Astrocyte (in vitro differentiated cells and primary cell): ENCODE results near the gene TRAF3IP3. TPM values are rescaled to one million over a fixed set of nuclear protein-coding genes. Genes with fewer than 3 reads are reported as not detected.

ENCODE experiments used
- DNase-seq: peaks from one replicate; pipeline ENCODE4 v3.0.0-alpha.2; 2010; ENCODE audit warnings: low read depth
- FAIRE-seq: peaks from 2 replicates; lab custom pipeline; 2011; peaks lifted over from hg19 to GRCh38; lab: Jason Lieb, UNC
- H2AFZ ChIP-seq: 2 replicates; pipeline ENCODE4 v1.6.0; 2012; ENCODE audit warnings: low read depth, low read length, inconsistent platforms
- H3K27ac ChIP-seq: 2 replicates; pipeline ENCODE4 v1.5.1; 2011; ENCODE audit warnings: low read depth, low read length, inconsistent platforms
- H3K27me3 ChIP-seq: 2 replicates; pipeline ENCODE4 v1.6.0; 2011; ENCODE audit warnings: low read length, inconsistent platforms; ENCODE audit not compliant: insufficient read depth
- H3K36me3 ChIP-seq: 2 replicates; pipeline ENCODE4 v1.5.1; 2011; ENCODE audit warnings: low read length, inconsistent platforms; ENCODE audit not compliant: insufficient read depth
- H3K4me1 ChIP-seq: 2 replicates; pipeline ENCODE4 v1.5.1; 2011; ENCODE audit warnings: low read length, inconsistent platforms; ENCODE audit not compliant: insufficient read depth
- H3K4me2 ChIP-seq: 2 replicates; pipeline ENCODE4 v1.6.0; 2012; ENCODE audit warnings: low read length, inconsistent platforms
- H3K4me3 ChIP-seq: 2 replicates; pipeline ENCODE4 v1.5.1; 2011; ENCODE audit warnings: low read depth, mild to moderate bottlenecking, low read length, inconsistent platforms; ENCODE audit not compliant: insufficient read depth
- H3K79me2 ChIP-seq: 2 replicates; pipeline ENCODE4 v1.6.0; 2012; ENCODE audit warnings: mild to moderate bottlenecking, low read length, inconsistent platforms; ENCODE audit not compliant: insufficient read depth
- H3K9ac ChIP-seq: 2 replicates; pipeline ENCODE4 v1.6.0; 2012; ENCODE audit warnings: mild to moderate bottlenecking, low read length, inconsistent platforms
- H3K9me3 ChIP-seq: 2 replicates; pipeline ENCODE4 v1.5.1; 2012; ENCODE audit warnings: low read depth, mild to moderate bottlenecking, low read length, inconsistent platforms; ENCODE audit not compliant: insufficient read depth
- H4K20me1 ChIP-seq: 2 replicates; pipeline ENCODE4 v1.6.0; 2012; ENCODE audit warnings: low read length, inconsistent platforms; ENCODE audit not compliant: insufficient read depth
- H3K27ac Mint-ChIP-seq: one replicate; pipeline ENCODE4 v1.8.0; 2021; ENCODE audit warnings: mild to moderate bottlenecking, mixed read lengths; ENCODE audit not compliant: unreplicated experiment
- H3K27me3 Mint-ChIP-seq: one replicate; pipeline ENCODE4 v1.8.0; 2021; ENCODE audit warnings: low read depth, mixed read lengths; ENCODE audit not compliant: unreplicated experiment
- H3K36me3 Mint-ChIP-seq: one replicate; pipeline ENCODE4 v1.8.0; 2021; ENCODE audit warnings: low read depth, mixed read lengths; ENCODE audit not compliant: unreplicated experiment
- H3K4me1 Mint-ChIP-seq: one replicate; pipeline ENCODE4 v1.8.0; 2021; ENCODE audit warnings: low read depth, mixed read lengths; ENCODE audit not compliant: unreplicated experiment
- H3K4me3 Mint-ChIP-seq: one replicate; pipeline ENCODE4 v1.8.0; 2021; ENCODE audit warnings: mild to moderate bottlenecking, moderate library complexity, mixed read lengths; ENCODE audit not compliant: unreplicated experiment
- H3K9me3 Mint-ChIP-seq: one replicate; pipeline ENCODE4 v1.8.0; 2021; ENCODE audit warnings: mild to moderate bottlenecking, mixed read lengths; ENCODE audit not compliant: unreplicated experiment
- CTCF ChIP-seq: IDR thresholded peaks from 2 replicates; pipeline ENCODE4 v1.5.1; 2011; ENCODE audit warnings: low read depth, mild to moderate bottlenecking, inconsistent platforms, low read length, moderate library complexity; ENCODE audit not compliant: insufficient read depth
- EZH2 ChIP-seq: IDR thresholded peaks from 2 replicates; pipeline ENCODE4 v1.6.1; 2012; ENCODE audit warnings: mild to moderate bottlenecking, low read length, inconsistent platforms; ENCODE audit not compliant: insufficient read depth
- total RNA-seq: library from RNA; stranded (reverse); gene quantifications from 2 replicates; pipeline ENCODE4 v1.2.1, GENCODE V29; 2021

The TRAF3IP3 gene
- total RNA-seq, 1 donor from 2014 or later: not detected

GRCh38 chr1:209756615-209757445 is 977 bp downstream of the TRAF3IP3 start:
- H2AFZ ChIP-seq: no peak overlapping the region
- H3K9ac ChIP-seq: no peak overlapping the region
- no peak overlapping the region for H3K27ac ChIP-seq
- TF ChIP-seq CTCF (no peak), EZH2 (no peak)
- peaks cover 2% of the 10 kb centered on the region for H3K36me3 Mint-ChIP-seq
- peaks cover 2% of the 10 kb centered on the region for H3K9me3 Mint-ChIP-seq
- H4K20me1 ChIP-seq: no peaks in the 10 kb centered on the region
- no peak overlapping the region for H3K4me3 Mint-ChIP-seq
- H3K79me2 ChIP-seq: no peaks in the 10 kb centered on the region
- H3K27ac Mint-ChIP-seq: no peak overlapping the region
- H3K4me3 ChIP-seq: no peak overlapping the region
- H3K36me3 ChIP-seq: no peaks in the 10 kb centered on the region
- no peaks in the 10 kb centered on the region for H3K4me1 ChIP-seq
- H3K27me3 Mint-ChIP-seq: peaks cover 27% of the 10 kb centered on the region
- H3K4me2 ChIP-seq: no peak overlapping the region
- DNase-seq: no peak
- no peaks in the 10 kb centered on the region for H3K9me3 ChIP-seq
- peaks cover 13% of the 10 kb centered on the region for H3K4me1 Mint-ChIP-seq
- no peak for FAIRE-seq
- peaks cover 2% of the 10 kb centered on the region for H3K27me3 ChIP-seq

GRCh38 chr1:209758400-209758799 is 2.5 kb downstream of the TRAF3IP3 start:
- Mint-ChIP-seq H3K9me3 (peaks cover 2% of the 10 kb centered on the region), H3K4me1 (peaks cover 13% of the 10 kb centered on the region), H3K27me3 (peaks cover 34% of the 10 kb centered on the region), H3K27ac (no peak overlapping the region), H3K36me3 (peaks cover 2% of the 10 kb centered on the region), H3K4me3 (no peak overlapping the region)
- H4K20me1 ChIP-seq: no peaks in the 10 kb centered on the region
- H3K79me2 ChIP-seq: no peaks in the 10 kb centered on the region
- no peaks in the 10 kb centered on the region for H3K4me1 ChIP-seq
- H3K27me3 ChIP-seq: peaks cover 2% of the 10 kb centered on the region
- H3K36me3 ChIP-seq: no peaks in the 10 kb centered on the region
- H3K4me2 ChIP-seq: no peak overlapping the region
- FAIRE-seq: no peak
- no peak overlapping the region for H3K9ac ChIP-seq
- no peaks in the 10 kb centered on the region for H3K9me3 ChIP-seq
- no peak overlapping the region for H2AFZ ChIP-seq
- H3K4me3 ChIP-seq: no peak overlapping the region
- TF ChIP-seq EZH2: no peak
- TF ChIP-seq CTCF: no peak
- no peak overlapping the region for H3K27ac ChIP-seq
- DNase-seq: no peak

- Mint-ChIP-seq H3K9me3 (peaks cover 2% of the 10 kb centered on the region), H3K4me1 (peaks cover 13% of the 10 kb centered on the region), H3K27me3 (peaks cover 36% of the 10 kb centered on the region), H3K36me3 (peaks cover 2% of the 10 kb centered on the region), H3K4me3 (no peak overlapping the region), H3K27ac (no peak overlapping the region)
- no peaks in the 10 kb centered on the region for H3K4me1 ChIP-seq
- TF ChIP-seq EZH2 (no peak), CTCF (no peak)
- H3K4me2 ChIP-seq: no peak overlapping the region
- no peaks in the 10 kb centered on the region for H4K20me1 ChIP-seq
- no peaks in the 10 kb centered on the region for H3K9me3 ChIP-seq
- no peak overlapping the region for H3K27ac ChIP-seq
- H3K79me2 ChIP-seq: no peaks in the 10 kb centered on the region
- no peak for FAIRE-seq
- DNase-seq: no peak
- no peak overlapping the region for H3K4me3 ChIP-seq
- H3K36me3 ChIP-seq: no peaks in the 10 kb centered on the region
- H3K27me3 ChIP-seq: peaks cover 2% of the 10 kb centered on the region
- H2AFZ ChIP-seq: no peak overlapping the region
- no peak overlapping the region for H3K9ac ChIP-seq
Measured at GRCh38 chr1:209759829-209760359, 4.0 kb downstream of the TRAF3IP3 start.
